H1 (cell line): Measurements from ENCODE around the gene JAKMIP1. TPM values are rescaled to one million over a fixed set of nuclear protein-coding genes. Genes with fewer than 3 reads are reported as not detected.
A peak's percentile ranks its signal among the peaks of the same experiment; 100 is the strongest.

ENCODE experiments used
- ASH2L ChIP-seq: fragments of 200-600, 300-600 bp; sonication (generic); IDR thresholded peaks from one replicate; pipeline ENCODE4 v1.7.1; 2017; ENCODE audit warnings: low read length
- ATF3 ChIP-seq: IDR thresholded peaks from 2 replicates; pipeline ENCODE4 v1.6.1; 2011; ENCODE audit warnings: low read depth, mild to moderate bottlenecking, low read length; ENCODE audit not compliant: insufficient read depth
- BRCA1 ChIP-seq: IDR thresholded peaks from 2 replicates; pipeline ENCODE4 v1.6.1; 2012; ENCODE audit warnings: low read depth, low read length, improper control_type of control experiment
- CEBPB ChIP-seq: IDR thresholded peaks from 2 replicates; pipeline ENCODE4 v1.6.1; 2012; ENCODE audit warnings: low read depth, low read length
- CTCF ChIP-seq, 3 experiments: IDR thresholded peaks; 1 replicate in 2 of 3; 2 replicates in 1 of 3; pipeline versions ENCODE4 v1.5.1 to v1.6.1; 2011; ENCODE audit warnings: low read length in 3 of 3, mild to moderate bottlenecking in 3 of 3, inconsistent platforms in 2 of 3, low read depth in 1 of 3, moderate library complexity in 1 of 3; ENCODE audit not compliant: insufficient read depth in 1 of 3; ENCODE audit errors: control extremely low read depth in 1 of 3
- EZH2 ChIP-seq: fragments of 200-600 bp; sonication (generic); IDR thresholded peaks from 2 replicates; pipeline ENCODE4 v1.7.1; 2012; ENCODE audit warnings: low read depth, mild to moderate bottlenecking, moderate library complexity, low read length, inconsistent platforms; ENCODE audit not compliant: severe bottlenecking
- GTF2F1 ChIP-seq: IDR thresholded peaks from 2 replicates; pipeline ENCODE4 v1.6.1; 2012; ENCODE audit warnings: low read depth, low read length, improper control_type of control experiment, borderline replicate concordance
- HDAC6 ChIP-seq: IDR thresholded peaks from one replicate; pipeline ENCODE4 v1.7.1; 2012; ENCODE audit warnings: low read depth, mild to moderate bottlenecking, inconsistent platforms, low read length, moderate library complexity
- JUND ChIP-seq: IDR thresholded peaks from 2 replicates; pipeline ENCODE4 v1.6.1; 2011; ENCODE audit warnings: mild to moderate bottlenecking, improper control_type of control experiment, low read length
- KDM1A ChIP-seq: fragments of 200-600, 300-600 bp; sonication (generic); IDR thresholded peaks from 2 replicates; pipeline ENCODE4 v1.7.1; 2016; ENCODE audit warnings: mild to moderate bottlenecking, low read length, borderline replicate concordance
- KDM5A ChIP-seq: fragments of 200-600 bp; IDR thresholded peaks from 2 replicates; pipeline ENCODE4 v1.7.1; 2012; ENCODE audit warnings: mild to moderate bottlenecking, low read length, inconsistent platforms, mixed read lengths
- NANOG ChIP-seq: IDR thresholded peaks from 2 replicates; pipeline ENCODE4 v1.6.1; 2011; ENCODE audit warnings: low read length, low read depth, mild to moderate bottlenecking, inconsistent platforms; ENCODE audit not compliant: insufficient read depth, poor library complexity, severe bottlenecking
- PHF8 ChIP-seq: fragments of 200-600 bp; sonication (generic); conservative IDR thresholded peaks from 2 replicates; pipeline ENCODE4 v1.7.1; 2012; ENCODE audit warnings: low read depth, mild to moderate bottlenecking, inconsistent platforms, low read length, moderate library complexity
- POLR2A ChIP-seq, 2 experiments: IDR thresholded peaks; 1 replicate in 1 of 2; 2 replicates in 1 of 2; pipeline ENCODE4 v1.6.1; 2011; ENCODE audit warnings: low read depth in 2 of 2, low read length in 2 of 2, mild to moderate bottlenecking in 2 of 2; ENCODE audit errors: control extremely low read depth in 1 of 2
- POLR2AphosphoS5 ChIP-seq: IDR thresholded peaks from 2 replicates; pipeline ENCODE4 v1.6.1; 2011; ENCODE audit warnings: low read depth, low read length
- RFX5 ChIP-seq: IDR thresholded peaks from 2 replicates; pipeline ENCODE4 v1.6.1; 2011; ENCODE audit warnings: low read depth, low read length, improper control_type of control experiment, borderline replicate concordance
- RXRA ChIP-seq: IDR thresholded peaks from 2 replicates; pipeline ENCODE4 v1.6.1; 2011; ENCODE audit warnings: low read depth, mild to moderate bottlenecking, low read length, moderate library complexity; ENCODE audit not compliant: insufficient read depth
- SIN3A ChIP-seq, 2 experiments: IDR thresholded peaks in 1 of 2; conservative IDR thresholded peaks in 1 of 2; 2 replicates each; pipeline ENCODE4 v1.6.1; 2011 to 2012; ENCODE audit warnings: low read length in 2 of 2, improper control_type of control experiment in 1 of 2, low read depth in 1 of 2, mild to moderate bottlenecking in 1 of 2
- SIRT6 ChIP-seq: IDR thresholded peaks from one replicate; pipeline ENCODE4 v1.7.1; 2012; ENCODE audit warnings: low read length, inconsistent platforms
- SIX5 ChIP-seq: IDR thresholded peaks from 2 replicates; pipeline ENCODE4 v1.6.1; 2011; ENCODE audit warnings: mild to moderate bottlenecking, low read depth, low read length
- polyA plus RNA-seq, 7 experiments: library from polyadenylated mRNA; depleted of rRNA in 3 of 7; stranded (reverse) in 5 of 7; unstranded in 2 of 7; fragments of >200 nt in 5 of 7; fragments of 200-250 nt in 2 of 7; gene quantifications; 1 replicate in 5 of 7; 2 replicates in 1 of 7; 4 replicates in 1 of 7; pipeline versions ENCODE4 v1.2.1 to v1.2.3, GENCODE V29; 2011 to 2013; ENCODE audit warnings: missing spikeins in 2 of 7, mixed read lengths in 2 of 7
- total RNA-seq: library from RNA; stranded (reverse); fragmentation: NEBNext Ultra II Directional; extraction: Animal tissue kit (Norgen Biotek cat#: 25700); gene quantifications from 2 replicates; pipeline ENCODE4 v1.2.1, GENCODE V29; 2021

Gene JAKMIP1
- total and polyA plus RNA-seq, 2 of the 8 experiments (the other 6 are each of a cell fraction or from before 2014, with no cell fraction given): 2.5 to 4.4 TPM

- TF ChIP-seq CTCF (IDR thresholded peaks at IDR 0.05; ENCODE audit: control extremely low read depth in 1 of 3, insufficient read depth in 1 of 3, low read depth in 1 of 3, low read length in 3 of 3) (peak in 2 of 3 experiments; percentile 79 to 92; a peak in 3 of 4 replicates), BRCA1 (no peak), KDM5A (no peak), PHF8 (no peak), ATF3 (0 out of 2 replicates have a peak, but pooled peaks have one; percentile 38), KDM1A (no peak), EZH2 (no peak), JUND (no peak), SIN3A (conservative IDR thresholded peaks at IDR 0.05 in 1 of 2, IDR thresholded peaks at IDR 0.05 in 1 of 2; ENCODE audit: low read depth in 1 of 2, low read length in 2 of 2) (peak in 1 of 2 experiments; percentile 73; a peak in 2 of 4 replicates), POLR2AphosphoS5 (no peak), POLR2A (IDR thresholded peaks at IDR 0.05; ENCODE audit: control extremely low read depth in 1 of 2, low read depth in 2 of 2, low read length in 2 of 2) (no peak), HDAC6 (no peak), SIRT6 (no peak), NANOG (no peak), GTF2F1 (no peak), ASH2L (no peak), RXRA (no peak), SIX5 (no peak), CEBPB (peak; percentile 98), RFX5 (no peak)
Measured at GRCh38 chr4:6109842-6110560, 90.3 kb downstream of the JAKMIP1 start (continued).
